Dendritic cell treated with granulocyte-macrophage colony-stimulating factor and Interleukin-4, amounts not matched to agents 40 ng/mL and 50 ng/mL, for 4 days (primary cell): Measurements from ENCODE around the gene SPART.

Experiments used
- H3K27ac Mint-ChIP-seq: one replicate; pipeline ENCODE4 v1.8.0; 2022; ENCODE audit warnings: mild to moderate bottlenecking, mixed read lengths
- H3K27me3 Mint-ChIP-seq: one replicate; pipeline ENCODE4 v1.8.0; 2022; ENCODE audit warnings: mild to moderate bottlenecking, mixed read lengths
- H3K36me3 Mint-ChIP-seq: one replicate; pipeline ENCODE4 v1.8.0; 2022; ENCODE audit warnings: low read depth, mixed read lengths
- H3K4me1 Mint-ChIP-seq: one replicate; pipeline ENCODE4 v1.8.0; 2022; ENCODE audit warnings: low read depth, mixed read lengths
- H3K4me3 Mint-ChIP-seq: one replicate; pipeline ENCODE4 v1.8.0; 2022; ENCODE audit warnings: mild to moderate bottlenecking, moderate library complexity, mixed read lengths
- H3K9me3 Mint-ChIP-seq: one replicate; pipeline ENCODE4 v1.8.0; 2022; ENCODE audit warnings: mixed read lengths
- intact Hi-C: fragments of 100-400 bp; cut with micrococcal nuclease; formaldehyde crosslinking; loops from one replicate; pipeline ENCODE4 v1.15.0; 2022

The SPART gene

GRCh38 chr13:36346222-36347083, at the start of gene SPART:
Gene SPART (minus strand): TSS chr13:36346394. CDS start chr13:36335830, 10,564 bp downstream.
- intact Hi-C loops: loop anchor here (1.0 to 5.0 kb wide), 6 partner anchors 49 to 654 kb away; partner anchors contain the start of genes CCDC169, EXOSC8 and RFXAP
- H3K27ac Mint-ChIP-seq: peak within 1 kb of the TSS; percentile 89
- H3K27me3 Mint-ChIP-seq: no peaks in the 10 kb centered on the region
- H3K9me3 Mint-ChIP-seq: no peaks in the 10 kb centered on the region
- peaks cover 33% of the 10 kb centered on the region for H3K4me1 Mint-ChIP-seq
- peaks cover 17% of the 10 kb centered on the region for H3K36me3 Mint-ChIP-seq
- H3K4me3 Mint-ChIP-seq: peak within 1 kb of the TSS; percentile 77

GRCh38 chr13:36395280-36395679, 49.1 kb upstream of the SPART start:
- intact Hi-C loops: loop anchor here (5.0 kb wide), 2 partner anchors 48 to 108 kb away; partner anchors contain the start of gene SPART
- Mint-ChIP-seq H3K27ac (peak overlapping the region; percentile 68), H3K4me1 (no peaks in the 10 kb centered on the region), H3K9me3 (no peaks in the 10 kb centered on the region), H3K4me3 (no peak overlapping the region), H3K36me3 (no peaks in the 10 kb centered on the region), H3K27me3 (no peaks in the 10 kb centered on the region)

GRCh38 chr13:36385489-36385888, 39.3 kb upstream of the SPART start:
- H3K36me3 Mint-ChIP-seq: no peaks in the 10 kb centered on the region
- H3K4me3 Mint-ChIP-seq: no peak overlapping the region
- no peaks in the 10 kb centered on the region for H3K4me1 Mint-ChIP-seq
- intact Hi-C loops: no loop called here
- H3K27me3 Mint-ChIP-seq: peaks cover 1% of the 10 kb centered on the region
- H3K9me3 Mint-ChIP-seq: no peaks in the 10 kb centered on the region
- no peak overlapping the region for H3K27ac Mint-ChIP-seq

GRCh38 chr13:36382030-36382429, 35.8 kb upstream of the SPART start:
- H3K27me3 Mint-ChIP-seq: no peaks in the 10 kb centered on the region
- H3K4me3 Mint-ChIP-seq: no peak overlapping the region
- intact Hi-C loops: no loop called here
- no peaks in the 10 kb centered on the region for H3K4me1 Mint-ChIP-seq
- H3K36me3 Mint-ChIP-seq: no peaks in the 10 kb centered on the region
- no peaks in the 10 kb centered on the region for H3K9me3 Mint-ChIP-seq
- no peak overlapping the region for H3K27ac Mint-ChIP-seq

- intact Hi-C loops: no loop called here
- Mint-ChIP-seq H3K27me3 (no peaks in the 10 kb centered on the region), H3K27ac (no peak overlapping the region), H3K9me3 (no peaks in the 10 kb centered on the region), H3K4me3 (no peak overlapping the region), H3K36me3 (no peaks in the 10 kb centered on the region), H3K4me1 (no peaks in the 10 kb centered on the region)
These were observed 31.8 kb upstream of the SPART start for GRCh38 chr13:36377826-36378468.

GRCh38 chr13:36374063-36374462, 27.9 kb upstream of the SPART start:
- intact Hi-C loops: no loop called here
- no peaks in the 10 kb centered on the region for H3K36me3 Mint-ChIP-seq
- no peaks in the 10 kb centered on the region for H3K4me1 Mint-ChIP-seq
- no peak overlapping the region for H3K4me3 Mint-ChIP-seq
- no peak overlapping the region for H3K27ac Mint-ChIP-seq
- no peaks in the 10 kb centered on the region for H3K9me3 Mint-ChIP-seq
- no peaks in the 10 kb centered on the region for H3K27me3 Mint-ChIP-seq

- no peaks in the 10 kb centered on the region for H3K4me1 Mint-ChIP-seq
- no peak overlapping the region for H3K27ac Mint-ChIP-seq
- no peaks in the 10 kb centered on the region for H3K9me3 Mint-ChIP-seq
- H3K4me3 Mint-ChIP-seq: no peak overlapping the region
- peaks cover 2% of the 10 kb centered on the region for H3K36me3 Mint-ChIP-seq
- no peaks in the 10 kb centered on the region for H3K27me3 Mint-ChIP-seq
- intact Hi-C loops: no loop called here
These were observed 25.0 kb upstream of the SPART start for GRCh38 chr13:36371185-36371584.

- no peaks in the 10 kb centered on the region for H3K9me3 Mint-ChIP-seq
- intact Hi-C loops: no loop called here
- no peaks in the 10 kb centered on the region for H3K27me3 Mint-ChIP-seq
- no peak overlapping the region for H3K4me3 Mint-ChIP-seq
- peaks cover 6% of the 10 kb centered on the region for H3K36me3 Mint-ChIP-seq
- H3K27ac Mint-ChIP-seq: no peak overlapping the region
- H3K4me1 Mint-ChIP-seq: no peaks in the 10 kb centered on the region
These were observed 23.9 kb upstream of the SPART start for GRCh38 chr13:36370108-36370429.

- no peaks in the 10 kb centered on the region for H3K4me1 Mint-ChIP-seq
- intact Hi-C loops: no loop called here
- no peaks in the 10 kb centered on the region for H3K27me3 Mint-ChIP-seq
- H3K4me3 Mint-ChIP-seq: no peak overlapping the region
- no peak overlapping the region for H3K27ac Mint-ChIP-seq
- peaks cover 6% of the 10 kb centered on the region for H3K36me3 Mint-ChIP-seq
- H3K9me3 Mint-ChIP-seq: no peaks in the 10 kb centered on the region
These were observed 23.3 kb upstream of the SPART start for GRCh38 chr13:36369268-36370107.

GRCh38 chr13:36366031-36366430, 19.8 kb upstream of the SPART start:
- peaks cover 6% of the 10 kb centered on the region for H3K36me3 Mint-ChIP-seq
- intact Hi-C loops: no loop called here
- no peak overlapping the region for H3K4me3 Mint-ChIP-seq
- H3K27ac Mint-ChIP-seq: no peak overlapping the region
- no peaks in the 10 kb centered on the region for H3K27me3 Mint-ChIP-seq
- no peaks in the 10 kb centered on the region for H3K4me1 Mint-ChIP-seq
- H3K9me3 Mint-ChIP-seq: no peaks in the 10 kb centered on the region

- Mint-ChIP-seq H3K9me3 (no peaks in the 10 kb centered on the region), H3K27ac (no peak overlapping the region), H3K4me1 (no peaks in the 10 kb centered on the region), H3K27me3 (no peaks in the 10 kb centered on the region), H3K4me3 (no peak overlapping the region), H3K36me3 (peaks cover 6% of the 10 kb centered on the region)
- intact Hi-C loops: no loop called here
These were observed 17.2 kb upstream of the SPART start for GRCh38 chr13:36363366-36363863.

- no peak overlapping the region for H3K4me3 Mint-ChIP-seq
- H3K27me3 Mint-ChIP-seq: no peaks in the 10 kb centered on the region
- H3K27ac Mint-ChIP-seq: no peak overlapping the region
- no peaks in the 10 kb centered on the region for H3K9me3 Mint-ChIP-seq
- peaks cover 6% of the 10 kb centered on the region for H3K36me3 Mint-ChIP-seq
- intact Hi-C loops: no loop called here
- no peaks in the 10 kb centered on the region for H3K4me1 Mint-ChIP-seq
These were observed 16.7 kb upstream of the SPART start for GRCh38 chr13:36362914-36363313.

GRCh38 chr13:36362251-36362650, 16.1 kb upstream of the SPART start:
- H3K9me3 Mint-ChIP-seq: no peaks in the 10 kb centered on the region
- H3K4me1 Mint-ChIP-seq: no peaks in the 10 kb centered on the region
- peaks cover 6% of the 10 kb centered on the region for H3K36me3 Mint-ChIP-seq
- H3K4me3 Mint-ChIP-seq: no peak overlapping the region
- intact Hi-C loops: no loop called here
- H3K27ac Mint-ChIP-seq: no peak overlapping the region
- H3K27me3 Mint-ChIP-seq: no peaks in the 10 kb centered on the region

GRCh38 chr13:36360903-36361302, 14.7 kb upstream of the SPART start:
- H3K9me3 Mint-ChIP-seq: no peaks in the 10 kb centered on the region
- no peak overlapping the region for H3K4me3 Mint-ChIP-seq
- H3K4me1 Mint-ChIP-seq: no peaks in the 10 kb centered on the region
- no peaks in the 10 kb centered on the region for H3K27me3 Mint-ChIP-seq
- intact Hi-C loops: no loop called here
- H3K27ac Mint-ChIP-seq: no peak overlapping the region
- peaks cover 1% of the 10 kb centered on the region for H3K36me3 Mint-ChIP-seq
